CD4-positive, alpha-beta T cell treated with Interleukin-4 for 4 hours (primary cell): Measurements from ENCODE around the gene SHTN1.

Experiments
- DNase-seq: peaks from one replicate; pipeline ENCODE4 v3.0.0-alpha.2; 2020

Gene SHTN1

GRCh38 chr10:116866066-116866465 is 138.9 kb downstream of the SHTN1 start:
- DNase-seq: no peak

GRCh38 chr10:116864436-116864835 is 140.6 kb downstream of the SHTN1 start:
- no peak for DNase-seq

- DNase-seq: no peak
Observed at GRCh38 chr10:116861796-116862195, 143.2 kb downstream of the SHTN1 start.

- DNase-seq: no peak
Observed at GRCh38 chr10:116857156-116857555, 147.8 kb downstream of the SHTN1 start.

- no peak for DNase-seq
Observed at GRCh38 chr10:116853701-116854100, 151.3 kb downstream of the SHTN1 start.

GRCh38 chr10:116853287-116853686 is 151.7 kb downstream of the SHTN1 start:
- no peak for DNase-seq

- no peak for DNase-seq
Observed at GRCh38 chr10:116852246-116852645, 152.7 kb downstream of the SHTN1 start.

GRCh38 chr10:116850058-116850611 is 154.9 kb downstream of the SHTN1 start:
- no peak for DNase-seq

- DNase-seq: peak; percentile 33
Observed at GRCh38 chr10:116849248-116850057, 155.5 kb downstream of the SHTN1 start, which contains the start of gene ENO4. Gene ENO4 (plus strand): TSS chr10:116849499. CDS start chr10:116849567, 68 bp downstream.

GRCh38 chr10:116848944-116849247 is 156.1 kb downstream of the SHTN1 start:
- no peak for DNase-seq

- peak; percentile 33 for DNase-seq
Observed at GRCh38 chr10:116848032-116848943, 156.7 kb downstream of the SHTN1 start.

GRCh38 chr10:116845823-116846222 is 159.2 kb downstream of the SHTN1 start:
- no peak for DNase-seq

GRCh38 chr10:116840389-116841075 is 164.5 kb downstream of the SHTN1 start:
- no peak for DNase-seq

- no peak for DNase-seq
Observed at GRCh38 chr10:116838143-116838725, 166.8 kb downstream of the SHTN1 start.

GRCh38 chr10:116836902-116837523 is 168.0 kb downstream of the SHTN1 start:
- DNase-seq: no peak

- DNase-seq: no peak
Observed at GRCh38 chr10:116836083-116836482, 168.9 kb downstream of the SHTN1 start.

GRCh38 chr10:116835658-116836057 is 169.3 kb downstream of the SHTN1 start:
- DNase-seq: no peak

- DNase-seq: no peak
Observed at GRCh38 chr10:116833986-116834985, 170.7 kb downstream of the SHTN1 start.

GRCh38 chr10:116831790-116832189 is 173.2 kb downstream of the SHTN1 start:
- no peak for DNase-seq
